ENCODE measurements around the gene ZSCAN26. TPM values are rescaled to one million over a fixed set of nuclear protein-coding genes. Genes with fewer than 3 reads are reported as not detected.

ZSCAN26 gene
- total RNA-seq, 2 donors from 2014 or later: 25.0 to 30.7 TPM

DNA sequence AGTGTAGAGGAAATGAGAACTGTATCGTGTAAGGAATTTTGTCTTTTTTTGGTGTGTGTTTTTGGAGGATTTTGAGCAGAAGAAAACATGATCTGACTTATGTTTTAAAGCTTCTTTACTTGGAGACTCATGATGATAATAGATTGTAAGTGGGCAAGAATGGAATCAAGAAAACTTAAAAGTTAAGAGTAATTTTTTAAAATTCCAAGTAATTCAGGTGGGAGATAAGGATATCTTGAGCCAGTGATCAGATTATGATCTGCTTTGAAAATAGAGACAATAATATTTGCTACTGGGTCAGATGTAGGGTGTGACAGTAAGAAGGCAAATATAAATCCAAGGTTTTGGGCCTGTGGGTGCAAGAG, 734 bp downstream of the ZSCAN26 start:
- Histone ChIP-seq H3K9me3 (no peaks in the 10 kb centered on the region), H3K36me3 (peaks cover 0 to 3% of the 10 kb centered on the region in 2 donors), H3K27ac (peak overlapping the region in 1 of 2 donors; percentile 73), H3K4me3 (peak overlapping the region; percentile 53 to 54), H3K27me3 (replicated peaks; ENCODE audit: insufficient read depth) (no peaks in the 10 kb centered on the region), H3K4me1 (replicated peaks) (no peaks in the 10 kb centered on the region)
- TF ChIP-seq POLR2AphosphoS5 (IDR thresholded peaks at IDR 0.05): no peak
- TF ChIP-seq, protein P1, sequence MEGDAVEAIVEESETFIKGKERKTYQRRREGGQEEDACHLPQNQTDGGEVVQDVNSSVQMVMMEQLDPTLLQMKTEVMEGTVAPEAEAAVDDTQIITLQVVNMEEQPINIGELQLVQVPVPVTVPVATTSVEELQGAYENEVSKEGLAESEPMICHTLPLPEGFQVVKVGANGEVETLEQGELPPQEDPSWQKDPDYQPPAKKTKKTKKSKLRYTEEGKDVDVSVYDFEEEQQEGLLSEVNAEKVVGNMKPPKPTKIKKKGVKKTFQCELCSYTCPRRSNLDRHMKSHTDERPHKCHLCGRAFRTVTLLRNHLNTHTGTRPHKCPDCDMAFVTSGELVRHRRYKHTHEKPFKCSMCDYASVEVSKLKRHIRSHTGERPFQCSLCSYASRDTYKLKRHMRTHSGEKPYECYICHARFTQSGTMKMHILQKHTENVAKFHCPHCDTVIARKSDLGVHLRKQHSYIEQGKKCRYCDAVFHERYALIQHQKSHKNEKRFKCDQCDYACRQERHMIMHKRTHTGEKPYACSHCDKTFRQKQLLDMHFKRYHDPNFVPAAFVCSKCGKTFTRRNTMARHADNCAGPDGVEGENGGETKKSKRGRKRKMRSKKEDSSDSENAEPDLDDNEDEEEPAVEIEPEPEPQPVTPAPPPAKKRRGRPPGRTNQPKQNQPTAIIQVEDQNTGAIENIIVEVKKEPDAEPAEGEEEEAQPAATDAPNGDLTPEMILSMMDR (IDR thresholded peaks at IDR 0.05): no peak
- TF ChIP-seq POLR2A (IDR thresholded peaks at IDR 0.05): no peak
- 3% methylated on average over 1 of the region's 1 CpG for WGBS
- DNase-seq (ENCODE audit: low spot score): no peak
- intact Hi-C loops (cut with DNase I): loop anchor here (5.0 kb wide), 1 partner anchor 70 kb away; the partner anchor contains the start of gene ZSCAN31

DNA sequence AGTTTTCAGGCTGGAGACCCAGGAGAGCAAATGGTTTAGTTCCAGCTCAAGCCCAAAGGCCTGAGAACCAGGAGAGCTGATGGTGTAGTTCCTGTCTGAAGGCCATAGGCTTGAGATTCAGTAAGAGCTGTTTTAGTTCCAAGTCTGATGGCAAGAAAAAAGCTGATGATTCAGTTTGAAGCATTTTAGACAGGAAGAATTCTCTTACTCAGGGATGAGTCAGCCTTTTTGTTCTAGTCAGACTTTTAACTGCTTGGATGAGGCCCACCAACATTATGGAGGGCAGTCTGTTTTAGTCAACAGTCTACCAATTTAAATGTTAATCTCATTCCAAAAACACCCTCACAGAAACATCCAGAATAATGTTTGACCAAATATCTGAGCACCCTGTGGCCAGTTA, 2.5 kb downstream of the ZSCAN26 start:
- TF ChIP-seq, protein P1 (IDR thresholded peaks at IDR 0.05): no peak
- no peak for TF ChIP-seq POLR2A (IDR thresholded peaks at IDR 0.05)
- no peak for TF ChIP-seq POLR2AphosphoS5 (IDR thresholded peaks at IDR 0.05)
- Histone ChIP-seq H3K27ac (no peak overlapping the region), H3K4me3 (no peak overlapping the region), H3K4me1 (replicated peaks) (no peaks in the 10 kb centered on the region), H3K27me3 (replicated peaks; ENCODE audit: insufficient read depth) (no peaks in the 10 kb centered on the region), H3K36me3 (peaks cover 0 to 11% of the 10 kb centered on the region in 2 donors), H3K9me3 (no peaks in the 10 kb centered on the region)
- intact Hi-C loops (cut with DNase I): loop anchor here (5.0 kb wide), 1 partner anchor 68 kb away; the partner anchor contains the start of gene ZSCAN31
- DNase-seq (ENCODE audit: low spot score): no peak

DNA sequence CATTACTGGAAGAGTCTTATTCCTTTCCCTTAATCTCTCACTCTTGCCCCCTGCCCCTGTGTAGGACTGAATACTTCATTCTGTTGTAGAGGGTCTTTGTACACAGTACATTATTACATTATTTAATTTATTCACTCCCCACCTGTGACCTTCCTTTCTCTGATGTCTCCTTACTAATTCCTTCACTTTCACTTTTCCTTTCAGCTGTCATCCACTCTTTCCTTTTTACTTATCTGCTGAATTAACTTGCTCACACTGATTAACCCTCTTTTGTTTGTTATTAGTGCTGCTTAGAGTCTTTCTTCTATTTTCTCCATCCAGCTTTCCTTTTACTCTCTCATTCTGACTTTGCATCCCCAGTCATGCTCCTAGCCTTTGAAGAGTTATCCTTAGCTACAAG, 7.9 kb downstream of the ZSCAN26 start:
- no peaks in the 10 kb centered on the region for H3K9me3 ChIP-seq
- DNase-seq (ENCODE audit: low spot score): no peak
- intact Hi-C loops (cut with DNase I): no loop called here
- TF ChIP-seq POLR2A (IDR thresholded peaks at IDR 0.05) (no peak), POLR2AphosphoS5 (IDR thresholded peaks at IDR 0.05) (no peak)
- TF ChIP-seq, protein P1 (IDR thresholded peaks at IDR 0.05): no peak
- H3K4me1 ChIP-seq (replicated peaks): no peaks in the 10 kb centered on the region
- no peaks in the 10 kb centered on the region for H3K27me3 ChIP-seq (replicated peaks; ENCODE audit: insufficient read depth)
- H3K27ac ChIP-seq: no peak overlapping the region
- no peak overlapping the region for H3K4me3 ChIP-seq
- H3K36me3 ChIP-seq: peaks cover 0 to 11% of the 10 kb centered on the region in 2 donors

DNA sequence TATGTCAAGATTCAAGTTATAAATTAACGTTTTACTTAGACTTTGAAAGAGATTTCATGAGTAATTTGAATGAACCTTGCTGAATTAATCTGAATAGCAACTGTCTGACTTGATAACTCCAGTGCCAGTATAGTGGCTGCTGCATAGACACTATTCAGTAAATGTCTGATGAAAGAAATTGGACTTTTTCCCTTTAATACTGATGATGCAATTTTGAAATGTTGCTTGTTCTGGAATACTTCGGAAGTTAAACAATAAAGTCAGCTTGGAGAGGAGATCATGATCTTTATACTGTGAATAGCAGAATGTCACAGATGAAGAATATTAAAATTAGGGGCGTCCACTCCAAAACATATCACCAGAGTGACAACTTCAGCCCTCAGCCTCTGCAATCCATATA, 10.8 kb downstream of the ZSCAN26 start:
- no peaks in the 10 kb centered on the region for H3K27me3 ChIP-seq (replicated peaks; ENCODE audit: insufficient read depth)
- H3K27ac ChIP-seq: no peak overlapping the region
- DNase-seq (ENCODE audit: low spot score): no peak
- intact Hi-C loops (cut with DNase I): no loop called here
- H3K4me1 ChIP-seq (replicated peaks): no peaks in the 10 kb centered on the region
- 75% methylated on average over 3 of the region's 3 CpGs for WGBS
- no peaks in the 10 kb centered on the region for H3K9me3 ChIP-seq
- H3K4me3 ChIP-seq: no peak overlapping the region
- TF ChIP-seq POLR2A (IDR thresholded peaks at IDR 0.05) (no peak), POLR2AphosphoS5 (IDR thresholded peaks at IDR 0.05) (no peak)
- TF ChIP-seq, protein P1 (IDR thresholded peaks at IDR 0.05): no peak
- peaks cover 0 to 8% of the 10 kb centered on the region in 2 donors for H3K36me3 ChIP-seq

DNA sequence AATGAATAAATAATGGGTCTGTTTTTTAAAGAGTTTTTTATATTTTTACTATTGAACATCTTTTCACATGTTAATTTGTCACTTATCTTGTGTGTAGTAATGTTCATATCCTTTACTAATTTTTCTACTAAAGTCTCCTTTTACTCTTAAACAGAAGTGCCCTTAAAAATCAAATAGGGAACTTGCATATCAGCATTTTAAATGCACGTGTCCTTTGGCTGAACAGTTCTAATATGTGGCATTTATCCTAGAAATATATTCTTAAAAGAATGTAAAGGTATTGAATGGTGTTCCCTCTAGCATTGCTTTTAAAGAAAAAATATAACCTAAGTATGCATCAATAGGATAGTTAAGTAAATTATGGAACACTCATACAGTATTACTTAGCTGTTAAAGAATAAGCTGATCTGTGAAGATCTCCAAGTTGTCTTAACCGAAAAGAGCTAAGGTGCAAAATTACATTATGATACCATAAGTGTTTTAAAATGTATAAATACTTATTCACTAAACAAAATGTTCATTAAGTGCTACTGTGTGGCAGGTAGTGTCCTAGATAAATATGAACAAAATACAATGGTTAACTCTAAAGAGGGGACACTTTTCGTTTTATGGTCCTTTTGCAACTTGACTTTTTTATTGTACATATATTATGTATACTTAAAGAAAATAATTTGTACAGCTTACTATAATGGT, 13.8 kb downstream of the ZSCAN26 start:
- intact Hi-C loops (cut with DNase I): no loop called here
- Histone ChIP-seq H3K27ac (peak overlapping the region in 1 of 2 donors; percentile 43), H3K36me3 (no peaks in the 10 kb centered on the region), H3K9me3 (no peaks in the 10 kb centered on the region), H3K4me1 (replicated peaks) (no peaks in the 10 kb centered on the region), H3K4me3 (peak overlapping the region; percentile 39 to 54), H3K27me3 (replicated peaks; ENCODE audit: insufficient read depth) (no peaks in the 10 kb centered on the region)
- TF ChIP-seq POLR2A (IDR thresholded peaks at IDR 0.05): no peak
- TF ChIP-seq POLR2AphosphoS5 (IDR thresholded peaks at IDR 0.05): no peak
- TF ChIP-seq, protein P1 (IDR thresholded peaks at IDR 0.05): no peak
- DNase-seq (ENCODE audit: low spot score): no peak
- WGBS: 34% methylated on average over 3 of the region's 3 CpGs
